Sigmoid colon (tissue), 4 donors: ENCODE results near the gene GRIK3.

Experiments
- POLR2A ChIP-seq, 2 donors: fragments of 450-650 bp; IDR thresholded peaks; one replicate each; pipeline ENCODE4 v1.6.1; 2016; ENCODE audit warnings: antibody characterized with exemption in 2 of 2, mild to moderate bottlenecking in 2 of 2, moderate library complexity in 2 of 2
- POLR2AphosphoS5 ChIP-seq, 4 donors: sonication (generic); formaldehyde crosslinking; IDR thresholded peaks; one replicate each; pipeline ENCODE4 v1.6.1; 2017; ENCODE audit warnings: antibody characterized with exemption in 4 of 4
- TF ChIP-seq, protein P1 (sequence below), 4 experiments: fragments of 450-650 bp in 3 of 4; fragments of 200-600 bp in 1 of 4; IDR thresholded peaks; one replicate each; pipeline ENCODE4 v1.5.1; 2016 to 2019; ENCODE audit warnings: antibody characterized with exemption in 4 of 4, mild to moderate bottlenecking in 3 of 4, moderate library complexity in 2 of 4

DNA sequence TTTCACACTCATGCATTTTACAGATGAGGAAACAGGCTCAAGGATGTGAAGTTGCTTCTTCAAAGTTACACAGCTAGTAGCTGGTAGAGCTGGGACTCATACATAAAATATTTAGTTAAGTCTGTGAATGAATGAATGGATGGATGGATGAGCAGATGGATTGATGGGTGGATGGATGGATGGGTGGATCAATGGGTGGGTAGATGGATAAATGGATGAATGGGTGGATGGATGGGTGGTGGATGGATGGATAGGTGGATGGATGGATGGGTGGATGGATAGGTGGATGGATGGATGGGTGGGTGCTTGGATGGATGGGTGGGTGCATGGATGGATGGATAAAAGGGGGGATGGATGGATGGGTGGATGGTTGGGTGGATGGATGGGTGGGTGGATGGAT lies 240.9 kb downstream of the GRIK3 start:
- TF ChIP-seq, protein P1, sequence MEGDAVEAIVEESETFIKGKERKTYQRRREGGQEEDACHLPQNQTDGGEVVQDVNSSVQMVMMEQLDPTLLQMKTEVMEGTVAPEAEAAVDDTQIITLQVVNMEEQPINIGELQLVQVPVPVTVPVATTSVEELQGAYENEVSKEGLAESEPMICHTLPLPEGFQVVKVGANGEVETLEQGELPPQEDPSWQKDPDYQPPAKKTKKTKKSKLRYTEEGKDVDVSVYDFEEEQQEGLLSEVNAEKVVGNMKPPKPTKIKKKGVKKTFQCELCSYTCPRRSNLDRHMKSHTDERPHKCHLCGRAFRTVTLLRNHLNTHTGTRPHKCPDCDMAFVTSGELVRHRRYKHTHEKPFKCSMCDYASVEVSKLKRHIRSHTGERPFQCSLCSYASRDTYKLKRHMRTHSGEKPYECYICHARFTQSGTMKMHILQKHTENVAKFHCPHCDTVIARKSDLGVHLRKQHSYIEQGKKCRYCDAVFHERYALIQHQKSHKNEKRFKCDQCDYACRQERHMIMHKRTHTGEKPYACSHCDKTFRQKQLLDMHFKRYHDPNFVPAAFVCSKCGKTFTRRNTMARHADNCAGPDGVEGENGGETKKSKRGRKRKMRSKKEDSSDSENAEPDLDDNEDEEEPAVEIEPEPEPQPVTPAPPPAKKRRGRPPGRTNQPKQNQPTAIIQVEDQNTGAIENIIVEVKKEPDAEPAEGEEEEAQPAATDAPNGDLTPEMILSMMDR (IDR thresholded peaks at IDR 0.05) = no peak
- no peak for TF ChIP-seq POLR2AphosphoS5 (IDR thresholded peaks at IDR 0.05)
- no peak for TF ChIP-seq POLR2A (IDR thresholded peaks at IDR 0.05)
